ENCODE data around the gene CARD19.

- TF ChIP-seq CTCF (IDR thresholded peaks at IDR 0.05) (no peak), POLR2A (IDR thresholded peaks at IDR 0.05) (no peak)
Measured at GRCh38 chr9:93068956-93069355, 27.1 kb upstream of the CARD19 start.
